Heart left ventricle (tissue), 16 donors: Measurements from ENCODE around the gene C1orf159. TPM values are rescaled to one million over a fixed set of nuclear protein-coding genes. Genes with fewer than 3 reads are reported as not detected.

Experiments
- ATAC-seq, 4 donors: fragments of 200-7000 bp; cut with Tn5 transposase; one replicate each; pipeline ENCODE4 v1.9.1; 2020 to 2022; ENCODE audit warnings: moderate library complexity in 4 of 4, mild to moderate bottlenecking in 3 of 4, moderate number of reproducible peaks in 1 of 4
- DNase-seq, 5 donors: peaks; one replicate each; pipeline ENCODE4 v3.0.0-alpha.2; 2020
- H3K27ac ChIP-seq, 12 donors: fragments of 200-600 bp; sonication (generic) in 4 of 12; one replicate each; pipeline versions ENCODE4 v1.5.0 to v1.8.0; 2016 to 2022; ENCODE audit warnings: mild to moderate bottlenecking in 2 of 12
- H3K27me3 ChIP-seq, 9 donors: fragments of 200-600 bp; sonication (generic) in 2 of 9; one replicate each; pipeline versions ENCODE4 v1.5.1 to v1.8.0; 2016 to 2022; ENCODE audit warnings: mild to moderate bottlenecking in 3 of 9
- H3K36me3 ChIP-seq, 9 donors: fragments of 200-600 bp; sonication (generic) in 2 of 9; one replicate each; pipeline versions ENCODE4 v1.5.0 to v1.8.0; 2018 to 2022; ENCODE audit warnings: mild to moderate bottlenecking in 2 of 9
- H3K4me1 ChIP-seq, 12 donors: fragments of 200-600 bp; sonication (generic) in 4 of 12; one replicate each; pipeline versions ENCODE4 v1.5.0 to v1.8.0; 2016 to 2022; ENCODE audit warnings: mild to moderate bottlenecking in 3 of 12
- H3K4me3 ChIP-seq, 12 donors: fragments of 200-600 bp; sonication (generic) in 4 of 12; one replicate each; pipeline versions ENCODE4 v1.5.0 to v1.8.0; 2017 to 2022; ENCODE audit warnings: mild to moderate bottlenecking in 9 of 12, moderate library complexity in 4 of 12
- H3K9me3 ChIP-seq, 12 donors: fragments of 200-600 bp; sonication (generic) in 4 of 12; one replicate each; pipeline versions ENCODE4 v1.5.0 to v1.8.0; 2016 to 2022; ENCODE audit warnings: mild to moderate bottlenecking in 1 of 12
- POLR2A ChIP-seq, 2 donors: fragments of 450-650 bp; IDR thresholded peaks; one replicate each; pipeline ENCODE4 v1.6.1; 2017; ENCODE audit warnings: antibody characterized with exemption in 2 of 2, mild to moderate bottlenecking in 2 of 2, moderate library complexity in 2 of 2
- WGBS, 4 donors: extraction: QIAGEN DNeasy Blood & Tissue Kit in 2 of 4; methylation state at CpG; one replicate each; pipeline versions ENCODE4 v1.1.5 to v1.1.7; 2013 to 2018; 5-methylcytosine and 5-hydroxymethylcytosine counted together
- intact Hi-C, 10 donors: fragments of 100-400 bp; cut with DNase I; formaldehyde crosslinking; loops; one replicate each; pipeline versions ENCODE4 v1.11.1 to v1.14.2; 2022
- polyA plus RNA-seq, 2 donors: library from polyadenylated mRNA; stranded (reverse); fragments of 200-250 nt; gene quantifications; one replicate each; pipeline ENCODE4 v1.2.3, GENCODE V29; 2013
- total RNA-seq, 9 donors: library from RNA; depleted of rRNA in 2 of 9; stranded (reverse); fragments of >200 nt in 2 of 9; fragmentation: NEBNext Ultra II Directional in 3 of 9; extraction: Animal tissue kit (Norgen Biotek cat#: 25700) in 3 of 9; gene quantifications; one replicate each; pipeline versions ENCODE4 v1.1.0 to v1.2.4, GENCODE V29; 2016 to 2023
- TF ChIP-seq, protein P1 (sequence below), 12 donors: fragments of 200-600 bp; sonication (generic) in 4 of 12; IDR thresholded peaks; one replicate each; pipeline versions ENCODE4 v1.5.0 to v1.8.0; 2018 to 2022; ENCODE audit warnings: antibody characterized with exemption in 12 of 12, mild to moderate bottlenecking in 5 of 12
- donor health status: ischemic (EF 13 %, LVEDD 7.1; RV severe dilation, severe dysfunction).
- donor health status: healthy with polysubstance abuse.
- donor health status: DM: no; HTN: yes; CAD: no.
- donor health status: DM: no; HTN: no; CAD: no.
- donor health status: ischemic (EF 25% LVEDD 6.9; RV normal size, moderate dysfunction).
- donor health status: ischemic (EF 25% LVEDD 5.7; RV mildly dilated, moderate dysfunction).
- donor health status: healthy.
- donor health status: DM: yes; HTN: yes; CAD: no.
- donor health status: ischemic (EF 35%, LVEDD 5.7; RV mildly dilated, moderate dysfunction).
- donor health status: nonischemic (EF 11% LVEDD 7.7; RV severe dilation, severe dysfunction).
- donor health status: DM: yes; HTN: yes; CAD: no.
- donor health status: PGD.
- donor health status: ischemic (EF 29% LVEDD 5.4; RV normal size, mild dysfunction).
- donor health status: nonischemic (EF 23%, LVEDD 6.1; RV moderate dilation, normal function).

Gene C1orf159
- total and polyA plus RNA-seq, 11 donors = 3.7 to 7.2 (median 4.4) TPM

DNA sequence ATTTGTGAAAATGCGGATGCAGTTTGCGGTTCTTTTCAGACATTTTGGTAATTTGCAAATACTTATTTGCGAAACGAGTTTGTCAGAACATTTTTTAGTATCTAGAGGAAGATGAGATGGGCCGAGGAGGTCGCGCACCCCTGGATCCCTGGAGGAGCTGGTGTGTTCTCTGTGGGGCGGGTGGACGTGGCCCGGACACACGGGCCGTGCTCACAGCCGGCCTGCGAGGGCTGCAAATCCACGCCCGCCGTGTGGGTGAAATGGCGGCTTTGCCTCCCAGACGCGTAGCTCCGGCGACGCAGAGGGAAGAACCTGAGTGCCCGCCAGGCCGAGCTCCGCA lies 48.4 kb upstream of the C1orf159 start:
- 62 to 75% (median 67%) methylated on average over 17 to 26 of the region's 26 CpGs for whole genome bisulfite sequencing, 4 donors
- Histone ChIP-seq H3K4me3 (no peak overlapping the region), H3K27ac (no peak overlapping the region), H3K4me1 (no peaks in the 10 kb centered on the region), H3K9me3 (no peaks in the 10 kb centered on the region), H3K36me3 (no peaks in the 10 kb centered on the region), H3K27me3 (peaks cover 22 to 79% (median 45%) of the 10 kb centered on the region in 9 donors)
- intact Hi-C loops = loop anchor here in 1 of 10 donors (5.0 kb wide), 1 partner anchor 38 kb away; no protein-coding TSS in a partner anchor
- DNase-seq (no peak), ATAC-seq (no peak)
- TF ChIP-seq POLR2A (IDR thresholded peaks at IDR 0.05) = no peak
- TF ChIP-seq, protein P1, sequence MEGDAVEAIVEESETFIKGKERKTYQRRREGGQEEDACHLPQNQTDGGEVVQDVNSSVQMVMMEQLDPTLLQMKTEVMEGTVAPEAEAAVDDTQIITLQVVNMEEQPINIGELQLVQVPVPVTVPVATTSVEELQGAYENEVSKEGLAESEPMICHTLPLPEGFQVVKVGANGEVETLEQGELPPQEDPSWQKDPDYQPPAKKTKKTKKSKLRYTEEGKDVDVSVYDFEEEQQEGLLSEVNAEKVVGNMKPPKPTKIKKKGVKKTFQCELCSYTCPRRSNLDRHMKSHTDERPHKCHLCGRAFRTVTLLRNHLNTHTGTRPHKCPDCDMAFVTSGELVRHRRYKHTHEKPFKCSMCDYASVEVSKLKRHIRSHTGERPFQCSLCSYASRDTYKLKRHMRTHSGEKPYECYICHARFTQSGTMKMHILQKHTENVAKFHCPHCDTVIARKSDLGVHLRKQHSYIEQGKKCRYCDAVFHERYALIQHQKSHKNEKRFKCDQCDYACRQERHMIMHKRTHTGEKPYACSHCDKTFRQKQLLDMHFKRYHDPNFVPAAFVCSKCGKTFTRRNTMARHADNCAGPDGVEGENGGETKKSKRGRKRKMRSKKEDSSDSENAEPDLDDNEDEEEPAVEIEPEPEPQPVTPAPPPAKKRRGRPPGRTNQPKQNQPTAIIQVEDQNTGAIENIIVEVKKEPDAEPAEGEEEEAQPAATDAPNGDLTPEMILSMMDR (IDR thresholded peaks at IDR 0.05) = no peak

DNA sequence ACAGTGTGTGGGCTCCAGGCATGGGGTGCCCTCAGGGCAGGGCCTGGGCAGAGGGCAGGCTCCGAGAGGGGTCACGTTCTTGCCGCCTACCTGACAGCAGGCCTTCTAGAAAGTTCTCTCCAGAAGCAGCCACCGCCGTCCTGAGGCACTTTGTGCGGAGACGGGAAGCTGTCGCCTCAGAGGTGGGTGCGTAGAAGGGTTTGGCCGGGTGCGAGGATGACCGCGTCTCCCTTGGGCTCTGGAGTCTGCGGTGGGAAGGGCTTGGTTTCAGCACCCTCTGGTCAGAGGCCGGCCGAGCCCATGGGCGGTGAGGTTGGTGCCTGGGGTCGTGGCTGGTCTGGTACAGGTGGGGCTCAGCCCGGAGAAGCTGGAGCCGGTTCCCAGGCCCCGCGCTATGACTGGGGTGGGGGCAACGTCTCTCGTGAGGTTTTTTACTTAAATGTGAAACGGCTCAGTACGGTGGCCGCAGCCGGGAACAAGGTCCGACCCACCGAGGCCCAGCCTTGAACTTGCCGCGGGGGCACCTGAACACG lies 47.7 kb upstream of the C1orf159 start:
- 90 to 93% (median 92%) methylated on average over 26 to 33 of the region's 33 CpGs for WGBS, 4 donors
- DNase-seq = no peak
- no peak for TF ChIP-seq POLR2A (IDR thresholded peaks at IDR 0.05)
- TF ChIP-seq, protein P1 (IDR thresholded peaks at IDR 0.05) = no peak
- Histone ChIP-seq H3K27me3 (peaks cover 18 to 73% (median 41%) of the 10 kb centered on the region in 9 donors), H3K27ac (no peak overlapping the region), H3K4me3 (no peak overlapping the region), H3K9me3 (no peaks in the 10 kb centered on the region), H3K36me3 (no peaks in the 10 kb centered on the region), H3K4me1 (peaks cover 0 to 3% (median 3%) of the 10 kb centered on the region in 12 donors)
- intact Hi-C loops = loop anchor here in 1 of 10 donors (5.0 kb wide), 1 partner anchor 39 kb away; no protein-coding TSS in a partner anchor
- no peak for ATAC-seq

DNA sequence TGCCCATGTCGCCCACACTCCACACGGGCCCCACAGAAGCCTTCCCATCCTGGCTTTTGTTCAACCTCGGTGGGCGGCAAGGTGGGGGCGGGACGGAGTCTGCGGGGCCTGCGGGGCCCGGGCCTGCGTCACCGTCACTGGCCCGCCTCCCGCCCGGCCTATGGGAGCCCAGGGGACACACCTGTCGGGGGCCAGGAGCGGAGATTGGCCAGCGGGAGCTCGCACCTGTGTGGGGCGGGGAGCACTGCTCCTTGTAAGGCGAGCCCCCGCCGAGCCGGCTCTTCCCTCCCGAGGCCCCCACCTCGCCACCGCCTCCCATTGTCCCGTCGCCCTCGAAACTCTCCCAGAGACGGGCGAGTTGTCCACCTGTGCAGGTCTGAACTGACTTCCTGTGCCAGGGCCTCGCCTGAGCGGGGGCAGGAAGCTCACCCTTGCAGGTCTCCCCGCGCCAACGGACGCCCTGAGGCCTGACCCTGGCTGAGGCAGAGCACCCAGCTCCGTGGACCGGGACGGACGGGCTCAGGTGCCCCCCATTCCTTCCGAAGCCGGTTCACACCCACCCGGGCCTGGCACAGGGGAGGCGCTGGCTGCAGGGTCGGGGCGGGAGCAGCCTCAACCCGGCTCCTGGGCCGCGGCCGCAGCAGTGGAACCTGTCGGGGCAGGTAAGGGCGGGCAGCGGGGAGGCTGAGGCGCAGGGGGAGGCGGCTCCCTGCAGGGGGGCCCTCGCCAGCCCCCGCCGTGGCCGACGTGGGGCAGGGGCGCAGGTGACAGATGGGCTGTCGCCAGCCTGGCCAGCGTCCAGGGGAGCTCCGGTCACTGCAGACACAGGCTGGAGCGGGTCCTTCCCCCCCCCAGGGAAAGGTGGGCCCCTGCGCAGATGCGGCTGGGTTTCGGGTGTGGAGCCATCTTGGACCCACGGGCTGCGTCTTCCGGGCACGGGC lies 47.0 kb upstream of the C1orf159 start:
- no peaks in the 10 kb centered on the region for H3K9me3 ChIP-seq
- TF ChIP-seq, protein P1 (IDR thresholded peaks at IDR 0.05) = no peak
- no peak for TF ChIP-seq POLR2A (IDR thresholded peaks at IDR 0.05)
- ATAC-seq (no peak), DNase-seq (no peak)
- no peaks in the 10 kb centered on the region for H3K36me3 ChIP-seq
- H3K4me3 ChIP-seq = no peak overlapping the region
- intact Hi-C loops = loop anchor here in 1 of 10 donors (5.0 kb wide), 1 partner anchor 39 kb away; no protein-coding TSS in a partner anchor
- H3K27me3 ChIP-seq = peaks cover 12 to 65% (median 36%) of the 10 kb centered on the region in 9 donors
- 48 to 84% (median 69%) methylated on average over 17 to 73 of the region's 73 CpGs for WGBS, 4 donors
- no peak overlapping the region for H3K27ac ChIP-seq
- peaks cover 3 to 11% (median 10%) of the 10 kb centered on the region in 12 donors for H3K4me1 ChIP-seq

DNA sequence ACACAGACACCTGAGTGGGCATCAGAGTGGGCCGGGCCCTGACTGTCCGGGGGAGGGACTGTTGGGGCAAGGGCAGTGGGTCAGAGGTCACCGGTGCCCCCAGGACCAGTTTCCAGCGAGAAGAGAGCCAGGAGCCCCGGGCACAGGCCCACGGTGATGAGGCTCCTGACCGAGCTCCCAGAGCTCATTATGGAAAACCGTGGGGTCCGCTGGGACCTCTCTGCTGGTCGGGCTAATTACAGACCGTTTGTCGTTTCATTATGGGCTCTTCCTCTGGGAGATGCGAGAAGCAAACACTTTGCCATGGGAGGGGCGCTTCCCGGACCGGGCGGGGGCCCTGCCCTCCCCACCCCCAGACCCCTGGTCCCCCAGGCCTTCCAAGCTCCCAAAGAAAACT lies 45.8 kb upstream of the C1orf159 start:
- no peak for DNase-seq
- TF ChIP-seq, protein P1 (IDR thresholded peaks at IDR 0.05) = no peak
- TF ChIP-seq POLR2A (IDR thresholded peaks at IDR 0.05) = no peak
- Histone ChIP-seq H3K27ac (no peak overlapping the region), H3K4me1 (peaks cover 3 to 15% (median 12%) of the 10 kb centered on the region in 12 donors), H3K4me3 (no peak overlapping the region), H3K27me3 (peaks cover 7 to 53% (median 35%) of the 10 kb centered on the region in 9 donors), H3K36me3 (no peaks in the 10 kb centered on the region), H3K9me3 (no peaks in the 10 kb centered on the region)
- WGBS, 4 donors = 33 to 65% (median 59%) methylated on average over 14 to 17 of the region's 17 CpGs
- no peak for ATAC-seq
- intact Hi-C loops = loop anchor here in 1 of 10 donors (5.0 kb wide), 1 partner anchor 41 kb away; no protein-coding TSS in a partner anchor
